MCF 10A (cell line): ENCODE results near the gene NUP210L. TPM values are rescaled to one million over a fixed set of nuclear protein-coding genes. Genes with fewer than 3 reads are reported as not detected.

Experiments
- Bru-seq: library from RNA; stranded (reverse); fragments of 400-500 nt; gene quantifications from one replicate; lab custom pipeline; 2021; lab: Mats Ljungman, UMichigan
- BruChase-seq, 2 experiments: library from RNA; stranded (reverse); fragments of 400-500 nt; gene quantifications; one replicate each; lab custom pipeline; 2021; lab: Mats Ljungman, UMichigan
- BruUV-seq: library from RNA; stranded (reverse); fragments of 400-500 nt; replicated peaks from 2 replicates; lab custom pipeline; 2021; lab: Mats Ljungman, UMichigan
- CTCF ChIA-PET: fragments of 300-600 bp; sonication (Branson Sonifier 250); formaldehyde crosslinking; extraction: SDS; loops from one replicate; lab custom pipeline; 2021; ENCODE audit warnings: antibody characterized with exemption, inconsistent platforms; lab: Yijun Ruan, JAX
- POLR2A ChIA-PET: fragments of 300-600, 350-650 bp; sonication (Branson Sonifier 250); formaldehyde crosslinking; extraction: SDS; loops from one replicate; lab custom pipeline; 2020; ENCODE audit warnings: antibody characterized with exemption, inconsistent platforms; lab: Yijun Ruan, JAX
- DNase-seq: peaks from one replicate; pipeline ENCODE4 v3.0.0-alpha.2; 2018; ENCODE audit not compliant: unreplicated experiment
- H3K27ac Mint-ChIP-seq: one replicate; pipeline ENCODE4 v1.8.0; 2022; ENCODE audit warnings: mild to moderate bottlenecking, low read depth, mixed read lengths; ENCODE audit not compliant: unreplicated experiment
- H3K27me3 Mint-ChIP-seq: one replicate; pipeline ENCODE4 v1.8.0; 2022; ENCODE audit warnings: mixed read lengths; ENCODE audit not compliant: insufficient read depth, unreplicated experiment
- H3K36me3 Mint-ChIP-seq: one replicate; pipeline ENCODE4 v1.8.0; 2022; ENCODE audit warnings: mild to moderate bottlenecking, moderate library complexity, mixed read lengths; ENCODE audit not compliant: insufficient read depth, unreplicated experiment
- H3K4me1 Mint-ChIP-seq: one replicate; pipeline ENCODE4 v1.8.0; 2022; ENCODE audit warnings: mixed read lengths; ENCODE audit not compliant: insufficient read depth, unreplicated experiment
- H3K4me3 Mint-ChIP-seq: one replicate; pipeline ENCODE4 v1.8.0; 2022; ENCODE audit warnings: mild to moderate bottlenecking, moderate library complexity, mixed read lengths; ENCODE audit not compliant: unreplicated experiment
- H3K9me3 Mint-ChIP-seq: one replicate; pipeline ENCODE4 v1.8.0; 2022; ENCODE audit warnings: mixed read lengths; ENCODE audit not compliant: unreplicated experiment
- CTCF ChIP-seq: fragments of 200-600 bp; IDR thresholded peaks from one replicate; pipeline ENCODE4 v1.8.0; 2022; ENCODE audit warnings: antibody characterized with exemption, mild to moderate bottlenecking; ENCODE audit not compliant: unreplicated experiment
- intact Hi-C: fragments of 100-400 bp; cut with micrococcal nuclease; formaldehyde crosslinking; loops from 2 replicates; pipeline ENCODE4 v1.14.1; 2022
- long read RNA-seq: library from polyadenylated mRNA; stranded (forward); transcript quantifications from one replicate; pipeline ENCODE4 v2.0.0, GENCODE V29; 2022
- total RNA-seq: library from RNA; stranded (reverse); gene quantifications from 2 replicates; pipeline ENCODE4 v1.2.3, GENCODE V29; 2022

Gene NUP210L
- total RNA-seq (0.05 and 0.10 TPM in 2 replicates), Bru-seq, nascent RNA (percentile 21 among the genes with signal in this experiment), BruChase-seq, experiment 1, labeled RNA remaining after a 6-hour chase (percentile 27 among the genes with signal in this experiment), BruChase-seq, experiment 2, labeled RNA remaining after a 2-hour chase (percentile 27 among the genes with signal in this experiment)
- long read RNA-seq, result 0 reads

GRCh38 chr1:154154534-154155191, at the start of gene NUP210L:
NUP210L (minus strand) TSS chr1:154155073.
- no peak within 1 kb of the TSS for H3K4me3 Mint-ChIP-seq
- no TSS peak for BruUV-seq
- POLR2A ChIA-PET, result interaction anchor here (1.5 kb wide), 1 partner anchor 27 kb away, joined by 6 read pairs; no protein-coding TSS in a partner anchor
- CTCF ChIA-PET, result interaction anchor here (1.1 kb wide), 1 partner anchor 214 kb away, joined by 3 read pairs; no protein-coding TSS in a partner anchor
- intact Hi-C loops, result no loop called here
- peaks cover 7% of the 10 kb centered on the region for H3K4me1 Mint-ChIP-seq
- TF ChIP-seq CTCF, result no peak
- H3K27ac Mint-ChIP-seq, result no peak within 1 kb of the TSS
- H3K36me3 Mint-ChIP-seq, result peaks cover 56% of the 10 kb centered on the region
- H3K9me3 Mint-ChIP-seq, result no peaks in the 10 kb centered on the region
- no peaks in the 10 kb centered on the region for H3K27me3 Mint-ChIP-seq
- DNase-seq, result no peak

- TF ChIP-seq CTCF, result no peak
- H3K36me3 Mint-ChIP-seq, result no peaks in the 10 kb centered on the region
- no peaks in the 10 kb centered on the region for H3K9me3 Mint-ChIP-seq
- H3K4me1 Mint-ChIP-seq, result peaks cover 8% of the 10 kb centered on the region
- no peak overlapping the region for H3K27ac Mint-ChIP-seq
- H3K4me3 Mint-ChIP-seq, result no peak overlapping the region
- BruUV-seq, result no TSS peak
- ChIA-PET CTCF (interaction anchor here (0.6 to 3.2 kb wide), 27 partner anchors 8 to 347 kb away, joined by 3 to 29 read pairs (median 5); partner anchors contain the start of genes HAX1 and UBAP2L), POLR2A (interaction anchor here (0.8 to 10.3 kb wide), 9 partner anchors 8 to 132 kb away, joined by 3 to 167 read pairs (median 5); partner anchors contain the start of gene UBAP2L)
- no peaks in the 10 kb centered on the region for H3K27me3 Mint-ChIP-seq
- no peak for DNase-seq
- intact Hi-C loops, result no loop called here
Observed at GRCh38 chr1:154199563-154199879, 44.6 kb upstream of the NUP210L start.

- peak; percentile 80 for DNase-seq
- CTCF ChIA-PET, result interaction anchor here (0.6 to 3.2 kb wide), 31 partner anchors 8 to 374 kb away, joined by 3 to 29 read pairs (median 4); partner anchors contain the start of genes HAX1 and UBAP2L
- Mint-ChIP-seq H3K4me3 (no peak overlapping the region), H3K27me3 (no peaks in the 10 kb centered on the region), H3K4me1 (peaks cover 12% of the 10 kb centered on the region), H3K9me3 (no peaks in the 10 kb centered on the region), H3K27ac (no peak overlapping the region), H3K36me3 (no peaks in the 10 kb centered on the region)
- intact Hi-C loops, result no loop called here
- TF ChIP-seq CTCF, result peak; percentile 45
- POLR2A ChIA-PET, result interaction anchor here (0.6 to 10.3 kb wide), 12 partner anchors 8 to 278 kb away, joined by 3 to 167 read pairs (median 4); partner anchors contain the start of gene UBAP2L
- BruUV-seq, result no TSS peak
Observed at GRCh38 chr1:154198756-154199562, 44.1 kb upstream of the NUP210L start.
